Heart left ventricle (tissue), 16 donors: ENCODE results near the gene LAMTOR2. TPM values are rescaled to one million over a fixed set of nuclear protein-coding genes. Genes with fewer than 3 reads are reported as not detected.

Experiments
- ATAC-seq, 4 donors: fragments of 200-7000 bp; cut with Tn5 transposase; one replicate each; pipeline ENCODE4 v1.9.1; 2020 to 2022; ENCODE audit warnings: moderate library complexity in 4 of 4, mild to moderate bottlenecking in 3 of 4, moderate number of reproducible peaks in 1 of 4
- DNase-seq, 5 donors: peaks; one replicate each; pipeline ENCODE4 v3.0.0-alpha.2; 2020
- H3K27ac ChIP-seq, 12 donors: fragments of 200-600 bp; sonication (generic) in 4 of 12; one replicate each; pipeline versions ENCODE4 v1.5.0 to v1.8.0; 2016 to 2022; ENCODE audit warnings: mild to moderate bottlenecking in 2 of 12
- H3K27me3 ChIP-seq, 9 donors: fragments of 200-600 bp; sonication (generic) in 2 of 9; one replicate each; pipeline versions ENCODE4 v1.5.1 to v1.8.0; 2016 to 2022; ENCODE audit warnings: mild to moderate bottlenecking in 3 of 9
- H3K36me3 ChIP-seq, 9 donors: fragments of 200-600 bp; sonication (generic) in 2 of 9; one replicate each; pipeline versions ENCODE4 v1.5.0 to v1.8.0; 2018 to 2022; ENCODE audit warnings: mild to moderate bottlenecking in 2 of 9
- H3K4me1 ChIP-seq, 12 donors: fragments of 200-600 bp; sonication (generic) in 4 of 12; one replicate each; pipeline versions ENCODE4 v1.5.0 to v1.8.0; 2016 to 2022; ENCODE audit warnings: mild to moderate bottlenecking in 3 of 12
- H3K4me3 ChIP-seq, 12 donors: fragments of 200-600 bp; sonication (generic) in 4 of 12; one replicate each; pipeline versions ENCODE4 v1.5.0 to v1.8.0; 2017 to 2022; ENCODE audit warnings: mild to moderate bottlenecking in 9 of 12, moderate library complexity in 4 of 12
- H3K9me3 ChIP-seq, 12 donors: fragments of 200-600 bp; sonication (generic) in 4 of 12; one replicate each; pipeline versions ENCODE4 v1.5.0 to v1.8.0; 2016 to 2022; ENCODE audit warnings: mild to moderate bottlenecking in 1 of 12
- CTCF ChIP-seq, 12 donors: fragments of 200-600 bp; sonication (generic) in 4 of 12; IDR thresholded peaks; one replicate each; pipeline versions ENCODE4 v1.5.0 to v1.8.0; 2018 to 2022; ENCODE audit warnings: antibody characterized with exemption in 12 of 12, mild to moderate bottlenecking in 5 of 12
- POLR2A ChIP-seq, 2 donors: fragments of 450-650 bp; IDR thresholded peaks; one replicate each; pipeline ENCODE4 v1.6.1; 2017; ENCODE audit warnings: antibody characterized with exemption in 2 of 2, mild to moderate bottlenecking in 2 of 2, moderate library complexity in 2 of 2
- WGBS, 4 donors: extraction: QIAGEN DNeasy Blood & Tissue Kit in 2 of 4; methylation state at CpG; one replicate each; pipeline versions ENCODE4 v1.1.5 to v1.1.7; 2013 to 2018; 5-methylcytosine and 5-hydroxymethylcytosine counted together
- intact Hi-C, 10 donors: fragments of 100-400 bp; cut with DNase I; formaldehyde crosslinking; loops; one replicate each; pipeline versions ENCODE4 v1.11.1 to v1.14.2; 2022
- polyA plus RNA-seq, 2 donors: library from polyadenylated mRNA; stranded (reverse); fragments of 200-250 nt; gene quantifications; one replicate each; pipeline ENCODE4 v1.2.3, GENCODE V29; 2013
- total RNA-seq, 9 donors: library from RNA; depleted of rRNA in 2 of 9; stranded (reverse); fragments of >200 nt in 2 of 9; fragmentation: NEBNext Ultra II Directional in 3 of 9; extraction: Animal tissue kit (Norgen Biotek cat#: 25700) in 3 of 9; gene quantifications; one replicate each; pipeline versions ENCODE4 v1.1.0 to v1.2.4, GENCODE V29; 2016 to 2023
- donor health status: ischemic (EF 13 %, LVEDD 7.1; RV severe dilation, severe dysfunction).
- donor health status: healthy with polysubstance abuse.
- donor health status: DM: no; HTN: yes; CAD: no.
- donor health status: DM: no; HTN: no; CAD: no.
- donor health status: ischemic (EF 25% LVEDD 6.9; RV normal size, moderate dysfunction).
- donor health status: ischemic (EF 25% LVEDD 5.7; RV mildly dilated, moderate dysfunction).
- donor health status: healthy.
- donor health status: DM: yes; HTN: yes; CAD: no.
- donor health status: ischemic (EF 35%, LVEDD 5.7; RV mildly dilated, moderate dysfunction).
- donor health status: nonischemic (EF 11% LVEDD 7.7; RV severe dilation, severe dysfunction).
- donor health status: DM: yes; HTN: yes; CAD: no.
- donor health status: PGD.
- donor health status: ischemic (EF 29% LVEDD 5.4; RV normal size, mild dysfunction).
- donor health status: nonischemic (EF 23%, LVEDD 6.1; RV moderate dilation, normal function).

Gene LAMTOR2
- total and polyA plus RNA-seq, 11 donors = 51.5 to 106 (median 63.1) TPM

DNA sequence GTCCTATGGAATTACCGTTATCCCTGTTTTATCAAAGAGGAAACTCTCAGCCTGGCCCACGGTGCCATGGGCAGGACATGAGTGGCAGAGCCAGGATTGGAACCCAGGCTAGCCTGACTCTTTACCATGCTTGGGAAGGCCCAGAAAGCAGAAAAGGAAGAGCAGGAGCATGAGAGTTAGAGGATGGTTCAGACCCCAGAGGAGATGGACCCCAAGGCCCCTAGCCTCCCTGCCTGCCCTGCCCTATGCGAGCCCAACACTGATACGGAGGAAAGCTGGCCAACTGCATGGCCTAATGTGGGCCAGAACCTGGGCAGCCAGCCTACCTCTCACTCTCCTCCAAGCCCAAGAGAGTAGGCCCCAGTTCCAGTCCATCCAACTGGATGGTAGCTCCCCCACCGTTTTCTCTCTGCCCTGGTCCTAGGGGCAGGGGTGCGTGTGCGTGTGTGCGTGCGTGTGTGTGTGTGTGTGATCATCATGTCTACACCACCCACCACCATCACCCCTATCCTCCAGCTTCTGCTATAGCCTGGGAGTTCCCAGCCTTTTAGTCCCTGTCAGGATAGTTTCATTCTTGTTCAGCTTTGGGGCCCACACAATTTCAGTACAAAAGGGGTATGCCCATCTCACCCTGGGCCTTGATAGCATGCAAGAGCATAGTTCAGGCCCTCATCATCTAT lies 43.1 kb downstream of the LAMTOR2 start:
- intact Hi-C loops = loop anchor here in 4 of 10 donors (2.0 kb wide), 2 partner anchors 31 to 33 kb away; no protein-coding TSS in a partner anchor
- ATAC-seq (peak in 1 of 4 donors; percentile 1), DNase-seq (no peak)
- Histone ChIP-seq H3K27ac (peak overlapping the region in 11 of 12 donors; percentile 57 to 92 (median 86)), H3K4me1 (peaks cover 0 to 55% (median 36%) of the 10 kb centered on the region in 12 donors), H3K27me3 (no peaks in the 10 kb centered on the region), H3K4me3 (no peak overlapping the region), H3K36me3 (no peaks in the 10 kb centered on the region), H3K9me3 (no peaks in the 10 kb centered on the region)
- 77 to 93% (median 87%) methylated on average over 9 of the region's 9 CpGs for WGBS, 4 donors
- TF ChIP-seq POLR2A (IDR thresholded peaks at IDR 0.05) = no peak
- TF ChIP-seq CTCF (IDR thresholded peaks at IDR 0.05) = no peak

- Histone ChIP-seq H3K4me3 (no peak overlapping the region), H3K36me3 (no peaks in the 10 kb centered on the region), H3K27ac (no peak overlapping the region), H3K27me3 (no peaks in the 10 kb centered on the region), H3K4me1 (peaks cover 7 to 66% (median 48%) of the 10 kb centered on the region in 12 donors), H3K9me3 (no peaks in the 10 kb centered on the region)
- intact Hi-C loops = no loop called here
- TF ChIP-seq CTCF (IDR thresholded peaks at IDR 0.05) (no peak), POLR2A (IDR thresholded peaks at IDR 0.05) (no peak)
- DNase-seq (no peak), ATAC-seq (no peak)
- 93 to 100% (median 95%) methylated on average over 1 to 2 of the region's 2 CpGs for WGBS, 4 donors
These were observed 44.2 kb downstream of the LAMTOR2 start for GRCh38 chr1:156098784-156099183.

DNA sequence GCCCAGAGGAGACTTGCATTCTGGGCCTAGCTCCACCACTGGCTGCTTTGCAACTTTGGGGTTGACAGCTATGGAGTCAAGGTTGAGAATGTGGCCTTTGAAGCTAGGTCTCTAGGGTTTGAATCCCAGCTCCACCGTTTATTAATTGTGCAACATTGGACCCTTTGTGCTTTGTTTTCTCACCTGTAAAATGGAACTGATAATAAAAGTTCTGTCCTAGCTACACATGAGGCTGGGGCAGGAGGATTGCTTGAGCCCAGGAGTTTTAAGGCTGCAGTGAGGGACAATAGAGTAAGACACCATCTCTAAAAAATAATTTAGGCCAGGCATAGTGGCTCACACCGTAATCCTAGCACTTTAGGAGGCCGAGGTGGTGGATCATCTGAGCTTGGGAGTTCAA lies 44.7 kb downstream of the LAMTOR2 start:
- no peaks in the 10 kb centered on the region for H3K27me3 ChIP-seq
- no peak for ATAC-seq
- H3K4me3 ChIP-seq = no peak overlapping the region
- peaks cover 12 to 71% (median 53%) of the 10 kb centered on the region in 12 donors for H3K4me1 ChIP-seq
- intact Hi-C loops = no loop called here
- TF ChIP-seq CTCF (IDR thresholded peaks at IDR 0.05) (no peak), POLR2A (IDR thresholded peaks at IDR 0.05) (no peak)
- no peak for DNase-seq
- H3K27ac ChIP-seq = no peak overlapping the region
- 83 to 90% (median 88%) methylated on average over 3 of the region's 3 CpGs for WGBS, 4 donors
- H3K36me3 ChIP-seq = no peaks in the 10 kb centered on the region
- no peaks in the 10 kb centered on the region for H3K9me3 ChIP-seq

DNA sequence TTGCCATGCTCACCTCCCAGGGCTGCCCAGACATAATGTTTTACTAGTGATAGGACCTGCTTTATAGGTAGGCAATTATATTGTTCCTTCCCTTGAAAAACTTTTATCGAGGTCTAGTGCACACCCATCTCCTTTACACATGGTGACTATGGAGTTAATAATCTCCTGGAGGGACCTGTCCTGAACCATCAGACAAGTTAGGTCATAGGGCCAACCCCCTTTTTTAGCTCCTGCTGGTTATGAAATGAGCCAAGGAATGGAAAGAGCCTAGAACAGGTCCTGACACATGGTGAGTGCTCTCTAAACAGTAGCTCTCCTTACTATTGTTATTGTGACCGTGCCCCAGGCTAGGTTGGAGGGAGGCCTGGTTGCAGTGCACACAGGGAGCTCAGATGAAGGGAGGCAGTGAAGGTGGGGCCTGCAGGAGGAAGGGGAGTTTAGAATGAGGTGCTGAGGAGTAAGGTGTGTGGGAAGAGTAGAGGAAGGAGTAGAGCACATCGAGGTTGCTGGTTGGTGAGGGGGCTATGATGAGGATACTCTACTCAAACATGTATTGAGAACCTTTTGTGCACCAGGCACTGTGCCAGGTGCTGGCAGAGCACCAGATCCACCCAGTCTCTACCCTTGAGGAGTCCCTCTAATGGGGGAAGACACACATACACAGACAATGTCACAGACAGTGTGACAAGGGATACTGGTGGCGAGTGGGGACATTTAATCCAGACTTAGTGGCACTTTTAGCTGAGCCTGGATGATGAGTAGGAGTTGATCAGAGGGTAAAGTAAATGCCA lies 45.8 kb downstream of the LAMTOR2 start:
- WGBS, 4 donors = 64 to 69% (median 65%) methylated on average over 4 of the region's 4 CpGs

More for the DNA sequence above, 45.8 kb downstream of the LAMTOR2 start:
- no peak for DNase-seq
- peak overlapping the region in 2 of 12 donors; percentile 2 to 20 for H3K27ac ChIP-seq
- H3K4me1 ChIP-seq = peaks cover 20 to 79% (median 64%) of the 10 kb centered on the region in 12 donors
- TF ChIP-seq POLR2A (IDR thresholded peaks at IDR 0.05) (no peak), CTCF (IDR thresholded peaks at IDR 0.05) (no peak)
- ATAC-seq = no peak
- H3K36me3 ChIP-seq = no peaks in the 10 kb centered on the region
- no peaks in the 10 kb centered on the region for H3K27me3 ChIP-seq
- no peaks in the 10 kb centered on the region for H3K9me3 ChIP-seq
- H3K4me3 ChIP-seq = no peak overlapping the region
- intact Hi-C loops = no loop called here
